BJ (cell line): ENCODE measurements around the gene FARP1. TPM values are rescaled to one million over a fixed set of nuclear protein-coding genes. Genes with fewer than 3 reads are reported as not detected.

Experiments
- CTCF ChIA-PET: fragments of 350-600 bp; formaldehyde crosslinking; extraction: SDS; loops from one replicate; lab custom pipeline; 2021; ENCODE audit warnings: antibody characterized with exemption, inconsistent platforms; lab: Yijun Ruan, JAX
- POLR2A ChIA-PET: fragments of 300-600 bp; sonication (Branson Sonifier 250); formaldehyde crosslinking; extraction: SDS; loops from one replicate; lab custom pipeline; 2021; ENCODE audit warnings: antibody characterized with exemption; lab: Charles Lee
- DNase-seq: peaks from one replicate; pipeline ENCODE4 v3.0.0-alpha.2; 2011; ENCODE audit warnings: low read depth
- H3K27me3 ChIP-seq: 2 replicates; pipeline ENCODE4 v1.6.0; 2011; ENCODE audit warnings: low read length; ENCODE audit not compliant: control insufficient read depth, insufficient read depth
- H3K36me3 ChIP-seq: 2 replicates; pipeline ENCODE4 v1.5.1; 2011; ENCODE audit warnings: low read length; ENCODE audit not compliant: control insufficient read depth, insufficient read depth
- H3K4me3 ChIP-seq: 2 replicates; pipeline ENCODE4 v1.5.1; 2011; ENCODE audit warnings: low read depth, mild to moderate bottlenecking, control low read depth, low read length
- CTCF ChIP-seq: IDR thresholded peaks from 2 replicates; pipeline ENCODE4 v1.5.1; 2011; ENCODE audit warnings: low read depth, mild to moderate bottlenecking, control low read depth, inconsistent platforms, low read length, moderate library complexity; ENCODE audit not compliant: insufficient read depth
- polyA plus RNA-seq: library from polyadenylated mRNA; depleted of rRNA; stranded (reverse); fragments of >200 nt; gene quantifications from 2 replicates; pipeline ENCODE4 v1.2.3, GENCODE V29; 2011

FARP1 gene
- polyA plus RNA-seq, 1 experiment = 64.0 TPM

- peaks cover 10% of the 10 kb centered on the region for H3K36me3 ChIP-seq
- H3K27me3 ChIP-seq = no peaks in the 10 kb centered on the region
- no peak for TF ChIP-seq CTCF
- H3K4me3 ChIP-seq = no peak overlapping the region
- CTCF ChIA-PET = interaction anchor here (2.0 kb wide), 1 partner anchor 24 kb away, joined by 4 read pairs; no protein-coding TSS in a partner anchor
- POLR2A ChIA-PET = no interaction called here
- DNase-seq = no peak
Measured at GRCh38 chr13:98406427-98406826, 263.5 kb downstream of the FARP1 start.

DNA sequence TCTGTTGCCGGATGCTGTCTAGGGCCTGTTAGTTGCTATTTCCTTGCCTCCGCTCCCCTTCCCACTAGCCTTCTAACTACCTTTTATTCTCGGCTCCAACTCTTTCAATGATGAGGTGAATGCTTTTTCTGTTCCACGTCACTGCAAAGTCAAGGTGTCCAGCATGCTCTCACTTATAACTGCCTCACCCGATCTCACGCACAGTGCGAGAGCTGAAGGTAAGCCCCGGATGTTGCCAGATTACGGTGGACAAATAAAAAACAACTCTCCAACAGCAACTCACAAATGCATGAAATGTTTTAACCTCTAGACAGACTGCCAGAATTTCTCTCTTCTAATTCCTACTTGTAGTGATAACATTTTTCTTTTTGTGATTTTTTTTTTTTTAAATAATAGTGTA, 264.1 kb downstream of the FARP1 start:
- TF ChIP-seq CTCF = no peak
- Histone ChIP-seq H3K4me3 (no peak overlapping the region), H3K36me3 (peaks cover 15% of the 10 kb centered on the region), H3K27me3 (no peaks in the 10 kb centered on the region)
- no peak for DNase-seq
- CTCF ChIA-PET = interaction anchor here (2.0 kb wide), 1 partner anchor 24 kb away, joined by 4 read pairs; no protein-coding TSS in a partner anchor
- POLR2A ChIA-PET = no interaction called here

- CTCF ChIA-PET = no interaction called here
- Histone ChIP-seq H3K36me3 (peaks cover 16% of the 10 kb centered on the region), H3K27me3 (no peaks in the 10 kb centered on the region), H3K4me3 (no peak overlapping the region)
- DNase-seq = no peak
- no peak for TF ChIP-seq CTCF
- POLR2A ChIA-PET = no interaction called here
Measured at GRCh38 chr13:98407575-98407974, 264.7 kb downstream of the FARP1 start.

DNA sequence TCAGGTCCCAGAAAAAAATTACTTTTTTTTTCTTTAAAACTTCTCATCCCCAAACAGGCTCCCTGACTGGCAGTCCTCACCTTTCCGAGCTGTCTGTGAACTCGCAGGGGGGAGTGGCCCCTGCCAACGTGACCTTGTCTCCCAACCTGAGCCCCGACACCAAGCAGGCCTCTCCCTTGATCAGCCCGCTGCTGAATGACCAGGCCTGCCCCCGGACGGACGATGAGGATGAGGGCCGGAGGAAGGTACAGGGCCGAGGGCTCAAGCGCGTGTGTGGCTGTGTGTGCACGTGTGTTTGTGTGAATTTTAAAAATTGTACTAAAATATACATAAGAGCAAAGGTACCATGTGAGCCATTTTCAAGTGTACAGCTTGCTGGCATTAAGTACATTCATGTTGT, 266.4 kb downstream of the FARP1 start:
- POLR2A ChIA-PET = no interaction called here
- Histone ChIP-seq H3K36me3 (peaks cover 21% of the 10 kb centered on the region), H3K4me3 (no peak overlapping the region), H3K27me3 (no peaks in the 10 kb centered on the region)
- TF ChIP-seq CTCF = no peak
- no peak for DNase-seq
- CTCF ChIA-PET = interaction anchor here (0.8 to 0.9 kb wide), 2 partner anchors 245 to 264 kb away, joined by 3 read pairs; no protein-coding TSS in a partner anchor

DNA sequence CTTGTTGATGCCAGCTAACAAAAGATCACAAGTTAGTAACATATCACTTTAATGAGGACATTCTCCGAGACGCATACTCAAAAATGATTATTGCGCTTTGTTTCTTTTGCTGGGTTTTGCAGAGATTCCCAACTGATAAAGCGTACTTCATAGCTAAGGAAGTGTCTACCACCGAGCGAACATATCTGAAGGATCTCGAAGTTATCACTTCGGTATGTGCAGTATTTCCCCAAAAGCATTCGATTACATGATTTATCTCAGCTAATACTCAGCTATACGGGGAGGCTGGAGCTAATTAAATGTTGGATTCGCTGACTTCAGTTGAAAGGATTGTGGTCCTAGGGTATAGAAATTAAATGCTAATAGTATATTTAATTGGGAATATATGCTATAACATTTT, 267.7 kb downstream of the FARP1 start:
- Histone ChIP-seq H3K27me3 (no peaks in the 10 kb centered on the region), H3K4me3 (no peak overlapping the region), H3K36me3 (peaks cover 30% of the 10 kb centered on the region)
- TF ChIP-seq CTCF = no peak
- DNase-seq = no peak
- ChIA-PET CTCF (no interaction called here), POLR2A (no interaction called here)
